Stomach (tissue), 4 donors: ENCODE results near the gene LRP4.

Experiments
- CTCF ChIP-seq, 7 experiments: fragments of 450-650 bp in 4 of 7; fragments of 200-600 bp in 3 of 7; sonication (generic) in 3 of 7; IDR thresholded peaks; one replicate each; pipeline ENCODE4 v1.5.1; 2016 to 2019; ENCODE audit warnings: antibody characterized with exemption in 7 of 7, control low read depth in 2 of 7, mild to moderate bottlenecking in 1 of 7
- EP300 ChIP-seq: sonication (generic); formaldehyde crosslinking; IDR thresholded peaks from one replicate; pipeline ENCODE4 v1.6.1; 2017; ENCODE audit warnings: antibody characterized with exemption

GRCh38 chr11:46874586-46874985 is 43.8 kb downstream of the LRP4 start:
- TF ChIP-seq CTCF (IDR thresholded peaks at IDR 0.05) = no peak
- no peak for TF ChIP-seq EP300
